Activated naive CD4-positive, alpha-beta T cell treated with Interleukin-2 at 50 U/mL for 16 hours (primary cell): ENCODE data around the gene MTG1.
"Not testable (repeated sequence)": the region's sequence is repeated elsewhere in the genome, so short reads cannot be mapped to it uniquely, and the experiment has no call there.

Experiments used
- DNase-seq: peaks from one replicate; pipeline ENCODE4 v3.0.0-alpha.2; 2020

Gene MTG1

GRCh38 chr10:133454204-133454893, 60.4 kb downstream of the MTG1 start:
- DNase-seq: no peak

DNA sequence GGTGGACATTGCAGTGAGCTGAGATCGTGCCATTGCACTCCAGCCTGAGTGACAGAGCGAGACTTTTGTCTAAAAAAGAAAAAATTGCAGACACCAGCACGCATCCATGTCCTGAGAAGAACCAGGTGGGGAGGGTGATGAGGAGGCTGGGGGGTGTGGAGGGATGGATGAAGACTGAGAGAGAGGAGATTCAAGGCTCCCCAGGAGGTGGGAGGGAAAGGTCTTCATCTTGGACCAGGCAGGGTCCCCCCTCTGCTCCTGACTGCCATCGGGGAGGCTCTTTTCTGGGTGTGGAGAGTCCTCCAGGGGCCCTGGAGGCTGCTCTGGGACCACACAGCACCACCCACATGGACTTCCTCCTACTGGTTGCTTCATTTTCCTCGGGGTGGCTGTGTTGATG, 61.2 kb downstream of the MTG1 start:
- no peak for DNase-seq

DNA sequence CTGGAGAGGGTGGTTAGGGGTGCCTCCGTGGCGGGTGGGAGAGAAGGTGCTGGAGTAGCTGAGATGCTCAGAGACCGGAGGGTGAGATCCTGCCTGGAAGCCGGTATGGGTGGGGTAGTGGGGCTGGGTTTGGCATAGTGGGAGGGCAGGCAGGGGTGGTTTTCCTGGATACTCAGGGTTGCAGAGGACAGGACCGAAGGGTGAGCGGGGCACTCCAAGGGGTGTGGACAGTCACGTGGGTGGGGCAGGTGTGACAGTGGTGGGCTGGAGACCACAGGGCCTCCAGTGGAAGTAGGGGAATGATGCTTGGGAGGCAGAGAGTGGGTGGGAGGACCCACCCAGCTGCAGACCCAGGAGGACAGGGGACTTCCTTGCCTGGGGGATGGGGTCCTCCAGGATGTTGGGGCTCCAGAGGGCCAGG, 61.7 kb downstream of the MTG1 start:
- DNase-seq: no peak

DNA sequence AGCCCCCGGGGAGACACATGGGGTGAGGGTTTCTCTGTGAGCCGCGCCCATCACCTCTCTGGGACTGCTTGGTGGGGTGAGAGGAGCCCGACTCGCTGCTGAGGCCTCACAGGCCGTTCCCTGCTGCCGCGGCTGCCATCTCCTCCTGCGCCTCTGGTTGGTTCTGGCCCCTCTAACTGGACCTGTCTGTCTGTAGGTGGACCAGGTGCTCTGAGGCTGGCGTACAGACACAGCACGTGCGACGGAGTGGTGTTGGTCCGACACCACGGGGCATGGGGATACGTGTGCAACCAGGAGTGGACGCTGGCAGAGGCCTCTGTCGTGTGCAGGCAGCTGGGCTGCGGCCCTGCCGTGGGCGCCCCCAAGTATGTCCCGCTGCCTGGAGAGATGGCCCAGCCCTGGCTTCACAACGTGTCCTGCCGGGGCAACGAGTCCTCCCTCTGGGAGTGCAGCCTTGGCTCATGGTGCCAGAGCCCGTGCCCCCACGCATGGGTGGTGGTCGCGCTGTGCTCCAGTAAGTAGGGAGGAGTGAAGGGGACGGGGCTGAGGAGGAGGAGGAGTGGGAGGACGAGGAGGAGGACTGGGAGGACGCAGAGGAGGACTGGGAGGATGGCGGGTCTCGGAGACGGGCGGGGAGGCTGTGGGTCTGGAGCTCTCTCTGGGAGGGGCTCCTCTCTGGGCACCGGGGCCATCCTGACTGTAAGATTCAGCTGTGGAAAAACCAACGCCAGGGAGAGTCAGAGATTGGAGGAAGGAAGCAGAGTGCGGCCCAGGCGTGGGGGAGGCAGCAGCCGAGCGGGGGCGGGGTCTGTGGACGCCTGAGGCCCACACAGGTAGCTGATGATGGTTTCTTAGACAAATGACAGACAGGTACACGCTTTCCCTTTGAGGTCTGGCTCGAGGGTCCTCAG, 62.3 kb downstream of the MTG1 start:
- DNase-seq: no peak

DNA sequence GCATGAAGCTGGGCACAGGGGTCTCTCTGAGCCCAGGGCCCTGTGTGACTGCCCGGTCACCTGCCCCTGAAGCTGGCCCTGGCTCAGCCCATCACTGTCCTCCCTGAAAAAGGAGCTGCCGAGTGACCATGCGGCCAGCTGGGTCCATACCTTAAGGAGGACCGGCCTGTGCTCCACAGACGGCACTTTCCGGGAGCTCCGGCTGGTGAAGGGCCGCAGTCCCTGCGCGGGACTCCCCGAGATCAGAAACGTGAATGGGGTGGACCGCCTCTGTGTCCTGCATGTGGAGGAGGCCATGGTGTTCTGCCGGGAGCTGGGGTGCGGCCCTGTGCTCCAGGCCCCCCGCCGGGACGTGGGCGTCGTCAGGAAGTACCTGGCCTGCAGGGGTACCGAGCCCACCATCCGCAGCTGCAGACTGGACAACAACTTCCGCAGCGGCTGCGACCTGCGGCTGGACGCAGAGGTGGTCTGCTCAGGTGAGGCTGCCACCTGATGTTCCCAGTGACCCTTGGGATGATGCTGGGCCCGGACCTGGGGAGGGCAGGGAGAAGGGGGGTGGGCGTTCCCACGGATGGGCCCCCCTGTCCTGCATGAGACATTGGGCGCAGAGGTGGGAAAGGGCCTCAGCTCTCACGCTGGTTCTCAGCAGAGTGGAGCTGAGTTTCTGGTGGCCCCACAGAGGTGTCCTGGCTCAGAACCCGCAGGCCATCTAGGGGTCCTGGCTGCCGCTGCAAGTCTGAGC, 63.3 kb downstream of the MTG1 start:
- DNase-seq: no peak

DNA sequence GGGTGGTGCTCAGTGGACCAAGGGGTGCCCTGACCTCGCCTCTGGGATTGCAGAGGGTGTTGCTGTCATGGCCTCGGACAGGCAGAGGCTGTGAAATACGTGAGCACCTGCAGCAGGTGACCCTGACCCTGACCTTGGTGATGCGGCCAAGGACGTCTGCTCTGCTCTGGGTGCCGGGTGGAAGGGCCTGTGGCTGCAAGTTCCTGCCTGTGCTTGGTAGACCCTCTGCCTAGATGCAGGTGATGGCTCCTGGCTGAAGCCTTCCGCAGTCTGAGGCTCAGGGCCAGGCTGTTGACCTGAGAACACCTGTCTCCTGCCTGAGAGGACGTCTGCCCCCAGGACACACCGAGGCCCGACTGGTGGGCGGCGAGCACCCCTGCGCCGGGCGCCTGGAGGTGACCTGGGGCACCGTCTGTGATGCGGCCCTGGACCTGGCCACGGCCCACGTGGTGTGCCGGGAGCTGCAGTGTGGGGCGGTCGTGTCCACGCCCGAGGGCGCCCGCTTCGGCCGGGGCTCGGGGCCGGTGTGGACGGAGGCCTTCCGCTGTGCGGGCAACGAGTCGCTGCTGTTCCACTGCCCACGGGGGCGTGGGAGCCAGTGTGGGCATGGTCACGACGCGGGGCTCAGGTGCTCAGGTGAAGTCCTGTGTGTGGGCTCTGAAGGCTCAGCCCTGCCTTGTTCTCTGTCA, 64.2 kb downstream of the MTG1 start:
- no peak for DNase-seq

GRCh38 chr10:133458710-133459453, 64.9 kb downstream of the MTG1 start:
- DNase-seq: no peak

GRCh38 chr10:133459454-133460207, 65.7 kb downstream of the MTG1 start:
- DNase-seq: no peak

- no peak for DNase-seq
Observed at GRCh38 chr10:133460208-133460769, 66.3 kb downstream of the MTG1 start.

DNA sequence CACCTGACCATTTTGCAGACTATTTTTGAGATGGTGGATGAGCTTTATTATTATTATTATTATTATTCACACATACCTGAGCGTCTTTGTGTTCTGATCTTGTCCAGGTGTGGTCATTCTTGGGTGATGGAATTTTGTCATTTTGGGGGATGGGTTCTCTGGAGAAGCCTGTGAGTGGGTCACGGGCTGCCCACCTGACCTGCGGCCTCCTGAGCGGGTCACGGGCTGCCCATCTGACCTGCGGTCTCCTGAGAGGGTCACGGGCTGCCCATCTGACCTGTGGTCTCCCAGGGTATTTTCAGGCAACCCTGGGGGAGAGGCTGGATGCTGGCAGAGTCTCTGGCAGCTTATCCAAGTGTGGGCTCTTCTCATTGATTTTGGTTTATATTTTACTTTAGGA, 67.1 kb downstream of the MTG1 start:
- DNase-seq: no peak

GRCh38 chr10:133461841-133462240, 67.9 kb downstream of the MTG1 start:
- no peak for DNase-seq

DNA sequence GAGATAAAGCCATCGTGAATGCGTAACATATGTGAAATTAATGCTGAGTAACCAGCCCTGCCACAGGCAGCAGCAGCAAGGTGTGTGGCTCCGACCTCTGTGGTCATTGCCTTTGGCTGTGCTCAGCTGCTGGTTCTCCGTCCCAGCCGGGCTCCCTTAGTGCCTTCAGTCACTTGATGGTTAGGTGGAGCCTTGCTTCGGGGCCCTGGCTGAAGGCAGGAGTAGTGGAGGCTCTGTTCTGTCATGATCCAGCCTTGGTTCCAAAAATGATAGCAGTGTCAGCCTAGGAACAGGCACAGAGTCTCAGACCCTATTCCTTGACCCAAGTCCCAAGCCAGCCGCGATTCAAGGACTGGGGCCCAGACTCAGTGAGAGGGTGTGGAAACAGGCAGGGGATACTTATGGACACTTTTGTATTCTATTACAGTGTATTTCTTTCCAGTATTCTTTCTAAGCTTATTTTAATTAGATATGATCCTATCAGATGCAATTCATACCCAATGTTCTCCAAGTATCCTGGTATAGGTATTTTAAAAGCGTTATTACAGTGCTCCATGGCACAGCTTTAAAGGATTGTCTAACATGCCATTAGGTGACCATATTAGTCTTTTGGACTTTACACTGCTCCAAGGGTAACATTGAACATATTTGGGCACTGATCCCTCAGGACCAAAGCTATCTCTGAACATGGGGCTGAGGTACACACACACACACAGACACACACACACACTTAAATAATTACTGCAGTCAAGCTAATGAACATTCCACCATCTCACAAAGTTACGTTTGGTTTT, 68.8 kb downstream of the MTG1 start:
- DNase-seq: no peak

- no peak for DNase-seq
Observed at GRCh38 chr10:133464582-133465031, 70.7 kb downstream of the MTG1 start.

- no peak for DNase-seq
Observed at GRCh38 chr10:133465191-133465949, 71.4 kb downstream of the MTG1 start.

DNA sequence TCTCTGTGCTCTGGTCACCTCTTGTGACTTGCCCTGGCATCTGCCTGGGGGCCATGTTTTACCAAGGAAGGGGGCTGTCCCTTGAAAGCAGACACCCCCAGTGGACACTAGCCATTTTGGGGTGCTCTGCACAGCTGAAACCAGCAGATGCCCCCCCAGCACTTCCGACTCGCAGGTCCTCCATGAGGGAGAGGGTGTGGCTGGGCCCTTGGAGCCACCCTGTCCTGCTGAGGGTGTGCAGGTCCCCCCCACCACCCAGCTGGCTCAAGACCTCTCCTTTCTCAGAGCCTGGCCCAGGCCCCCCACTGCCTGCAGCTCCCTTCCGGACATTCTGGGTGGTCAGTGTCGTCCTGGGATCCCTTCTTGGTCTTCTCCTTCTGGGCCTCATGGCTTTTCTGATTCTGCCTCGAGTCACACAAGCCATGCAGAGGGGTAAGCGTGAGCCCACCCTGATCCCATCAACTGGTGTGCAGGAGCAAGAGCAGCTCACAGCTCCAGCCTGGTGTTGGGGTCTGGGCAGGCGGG, 72.1 kb downstream of the MTG1 start:
- no peak for DNase-seq

- DNase-seq: no peak
Observed at GRCh38 chr10:133466683-133467275, 72.8 kb downstream of the MTG1 start.

DNA sequence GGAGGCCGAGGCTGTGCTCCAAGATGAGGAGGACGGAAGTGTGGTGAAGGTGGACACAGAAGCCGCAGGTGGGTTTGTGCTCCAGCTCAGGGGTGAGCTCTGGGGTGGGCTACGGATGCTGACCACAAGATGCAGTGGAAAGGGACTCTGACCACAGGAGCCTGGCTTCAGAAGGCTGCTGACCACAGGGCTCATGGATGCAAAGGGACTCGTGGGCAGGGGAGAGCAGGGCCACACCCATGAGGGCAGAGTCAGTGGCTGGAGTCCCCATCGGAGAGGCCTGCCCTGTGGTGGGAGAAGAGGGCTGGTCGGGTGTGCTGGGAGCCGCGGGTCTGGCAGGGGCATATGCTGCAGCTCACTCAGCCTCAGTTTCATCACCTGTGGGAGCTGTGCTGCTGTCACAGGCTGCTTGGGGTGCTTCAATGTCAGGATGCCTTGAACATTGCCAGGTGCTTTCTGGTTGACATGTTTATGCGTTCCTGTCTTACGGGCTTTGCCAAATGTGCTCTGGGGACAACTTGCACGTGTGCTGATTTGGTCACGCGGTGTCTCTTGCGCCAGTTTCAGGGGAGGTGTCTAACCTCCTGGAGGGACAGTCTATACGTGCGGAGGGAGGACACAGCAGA, 73.4 kb downstream of the MTG1 start:
- no peak for DNase-seq

DNA sequence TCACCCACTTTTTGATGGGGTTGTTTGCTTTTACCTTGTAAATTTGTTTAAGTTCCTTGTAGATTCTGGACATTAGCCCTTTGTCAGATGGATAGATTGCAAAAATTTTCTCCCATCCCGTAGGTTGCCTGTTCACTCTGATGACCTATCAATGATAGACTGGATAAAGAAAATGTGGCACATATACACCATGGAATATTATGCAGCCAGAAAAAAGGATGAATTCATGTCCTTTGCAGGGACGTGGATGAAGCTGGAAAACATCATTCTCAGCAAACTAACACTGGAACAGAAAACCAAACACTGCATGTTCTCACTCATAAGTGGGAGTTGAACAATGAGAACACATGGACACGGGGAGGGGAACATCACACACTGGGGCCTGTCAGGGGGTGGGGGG, 75.2 kb downstream of the MTG1 start:
- DNase-seq: not testable (repeated sequence)
